H9 (cell line): ENCODE measurements around the gene CDH19. TPM values are rescaled to one million over a fixed set of nuclear protein-coding genes. Genes with fewer than 3 reads are reported as not detected.

Experiments used
- DNase-seq: peaks from one replicate; pipeline ENCODE4 v3.0.0-alpha.2; 2017
- H2AFZ ChIP-seq: one replicate; pipeline ENCODE4 v1.6.1; 2013; ENCODE audit warnings: mild to moderate bottlenecking, low read length, control low read depth, moderate library complexity
- H2AK5ac ChIP-seq: 2 replicates; pipeline ENCODE4 v1.6.1; 2013; ENCODE audit warnings: low read length, control low read depth, mixed read lengths; ENCODE audit not compliant: insufficient read length
- H2BK120ac ChIP-seq: one replicate; pipeline ENCODE4 v1.6.1; 2013; ENCODE audit warnings: low read depth, mild to moderate bottlenecking, low read length, control low read depth, inconsistent platforms; ENCODE audit not compliant: poor library complexity, severe bottlenecking
- H2BK12ac ChIP-seq: 2 replicates; pipeline ENCODE4 v1.6.1; 2013; ENCODE audit warnings: low read length, control low read depth, mixed read lengths, low read depth; ENCODE audit not compliant: insufficient read length
- H2BK15ac ChIP-seq: 2 replicates; pipeline ENCODE4 v1.6.1; 2013; ENCODE audit warnings: low read depth, low read length, control low read depth
- H2BK20ac ChIP-seq: one replicate; pipeline ENCODE4 v1.6.1; 2013; ENCODE audit warnings: low read depth, mild to moderate bottlenecking, low read length, control low read depth, inconsistent platforms; ENCODE audit not compliant: poor library complexity, severe bottlenecking
- H2BK5ac ChIP-seq: 2 replicates; pipeline ENCODE4 v1.6.1; 2013; ENCODE audit warnings: low read length, control low read depth, mixed read lengths; ENCODE audit not compliant: insufficient read length
- H3K14ac ChIP-seq: 2 replicates; pipeline ENCODE4 v1.6.1; 2013; ENCODE audit warnings: low read length, control low read depth; ENCODE audit not compliant: insufficient read depth
- H3K18ac ChIP-seq: 2 replicates; pipeline ENCODE4 v1.6.1; 2013; ENCODE audit warnings: low read depth, mild to moderate bottlenecking, mixed read lengths, low read length, control low read depth; ENCODE audit not compliant: insufficient read length
- H3K23ac ChIP-seq: 2 replicates; pipeline ENCODE4 v1.6.1; 2013; ENCODE audit warnings: low read length, control low read depth, mixed read lengths, low read depth; ENCODE audit not compliant: insufficient read length
- H3K23me2 ChIP-seq: 2 replicates; pipeline ENCODE4 v1.6.1; 2013; ENCODE audit warnings: low read depth, mild to moderate bottlenecking, mixed read lengths, low read length, control low read depth; ENCODE audit not compliant: insufficient read length, poor library complexity, severe bottlenecking
- H3K27ac ChIP-seq: 2 replicates; pipeline ENCODE4 v1.5.1; 2013; ENCODE audit warnings: low read length, control low read depth, mixed read lengths, low read depth; ENCODE audit not compliant: insufficient read length
- H3K27me3 ChIP-seq: 2 replicates; pipeline ENCODE4 v1.6.1; 2013; ENCODE audit warnings: low read length, control low read depth, inconsistent platforms; ENCODE audit not compliant: insufficient read depth
- H3K4ac ChIP-seq: 2 replicates; pipeline ENCODE4 v1.6.1; 2013; ENCODE audit warnings: low read depth, mild to moderate bottlenecking, control low read depth, inconsistent platforms, low read length, moderate library complexity
- H3K4me1 ChIP-seq: 2 replicates; pipeline ENCODE4 v1.6.1; 2013; ENCODE audit warnings: low read length, control low read depth, inconsistent platforms; ENCODE audit not compliant: insufficient read depth
- H3K4me2 ChIP-seq: 2 replicates; pipeline ENCODE4 v1.6.1; 2013; ENCODE audit warnings: low read length, control low read depth, mixed read lengths; ENCODE audit not compliant: insufficient read length, insufficient read depth
- H3K56ac ChIP-seq: 2 replicates; pipeline ENCODE4 v1.6.1; 2013; ENCODE audit warnings: low read depth, mild to moderate bottlenecking, mixed read lengths, low read length, control low read depth; ENCODE audit not compliant: insufficient read length
- H3K79me1 ChIP-seq: 2 replicates; pipeline ENCODE4 v1.6.1; 2013; ENCODE audit warnings: low read depth, mild to moderate bottlenecking, moderate library complexity, low read length, control low read depth, inconsistent platforms; ENCODE audit not compliant: insufficient read depth, poor library complexity, severe bottlenecking
- H3K79me2 ChIP-seq: 2 replicates; pipeline ENCODE4 v1.6.1; 2013; ENCODE audit warnings: low read length, control low read depth, inconsistent platforms; ENCODE audit not compliant: insufficient read depth
- H3K9ac ChIP-seq: 2 replicates; pipeline ENCODE4 v1.6.1; 2013; ENCODE audit warnings: low read length, control low read depth, mixed read lengths; ENCODE audit not compliant: insufficient read length; ENCODE audit errors: extremely low read depth
- H3K9me3 ChIP-seq: one replicate; pipeline ENCODE4 v1.6.1; 2013; ENCODE audit warnings: low read depth, low read length, inconsistent platforms; ENCODE audit not compliant: control insufficient read depth
- H3T11ph ChIP-seq: one replicate; pipeline ENCODE4 v1.6.1; 2013; ENCODE audit warnings: mild to moderate bottlenecking, low read length, control low read depth, inconsistent platforms
- H4K20me1 ChIP-seq: one replicate; pipeline ENCODE4 v1.6.1; 2013; ENCODE audit not compliant: control insufficient read depth, insufficient read length, insufficient read depth
- H4K5ac ChIP-seq: 2 replicates; pipeline ENCODE4 v1.6.1; 2013; ENCODE audit warnings: low read depth, mild to moderate bottlenecking, mixed read lengths, low read length, control low read depth; ENCODE audit not compliant: insufficient read length
- H4K8ac ChIP-seq: replicated peaks from 2 replicates; pipeline ENCODE4 v1.6.1; 2013; ENCODE audit warnings: low read length, control low read depth, mixed read lengths, low read depth; ENCODE audit not compliant: insufficient read length
- H4K91ac ChIP-seq: 2 replicates; pipeline ENCODE4 v1.6.1; 2013; ENCODE audit warnings: low read depth, mild to moderate bottlenecking, moderate library complexity, mixed read lengths, low read length, control low read depth; ENCODE audit not compliant: insufficient read length
- H3K27ac Mint-ChIP-seq, 3 experiments: 2 replicates in 2 of 3; 3 replicates in 1 of 3; pipeline ENCODE4 v1.8.0; 2020 to 2021; ENCODE audit warnings: mixed read lengths in 3 of 3, mild to moderate bottlenecking in 1 of 3, moderate library complexity in 1 of 3
- H3K27me3 Mint-ChIP-seq: 2 replicates; pipeline ENCODE4 v1.8.0; 2021; ENCODE audit warnings: low read depth, mild to moderate bottlenecking, moderate library complexity, mixed read lengths
- H3K36me3 Mint-ChIP-seq, 3 experiments: 2 replicates in 2 of 3; 3 replicates in 1 of 3; pipeline ENCODE4 v1.8.0; 2020 to 2021; ENCODE audit warnings: low read depth in 3 of 3, mixed read lengths in 3 of 3; ENCODE audit not compliant: insufficient read depth in 1 of 3
- H3K4me1 Mint-ChIP-seq, 2 experiments: 2 replicates each; pipeline ENCODE4 v1.8.0; 2020; ENCODE audit warnings: mixed read lengths in 2 of 2
- H3K4me3 Mint-ChIP-seq, 2 experiments: 2 replicates in 1 of 2; 3 replicates in 1 of 2; pipeline ENCODE4 v1.8.0; 2020 to 2021; ENCODE audit warnings: mild to moderate bottlenecking in 2 of 2, mixed read lengths in 2 of 2, moderate library complexity in 1 of 2
- H3K9me3 Mint-ChIP-seq, 2 experiments: 2 replicates in 1 of 2; 3 replicates in 1 of 2; pipeline ENCODE4 v1.8.0; 2020; ENCODE audit warnings: mild to moderate bottlenecking in 2 of 2, mixed read lengths in 2 of 2, moderate library complexity in 1 of 2
- CTCF ChIP-seq: fragments of 200-600 bp; sonication (generic); conservative IDR thresholded peaks from 3 replicates; pipeline ENCODE4 v1.8.0; 2021; ENCODE audit warnings: antibody characterized with exemption, mild to moderate bottlenecking
- WGBS: extraction: QIAGEN DNeasy Blood & Tissue Kit; methylation state at CpG from one replicate; pipeline ENCODE4 v1.1.7; 2013; ENCODE audit warnings: missing lambda C conversion rate, low lambda C conversion rate, mixed read lengths; ENCODE audit not compliant: insufficient read length; ENCODE audit errors: extremely low coverage; 5-methylcytosine and 5-hydroxymethylcytosine counted together
- total RNA-seq: library from RNA; stranded (reverse); gene quantifications from 2 replicates; pipeline ENCODE4 v1.2.1, GENCODE V29; 2021

The CDH19 gene
- total RNA-seq, 1 experiment from 2014 or later = not detected

GRCh38 chr18:66510357-66511045, 93.4 kb downstream of the CDH19 start:
- H4K20me1 ChIP-seq = no peaks in the 10 kb centered on the region
- H4K5ac ChIP-seq = no peak overlapping the region
- H3K23ac ChIP-seq = no peak overlapping the region
- Mint-ChIP-seq H3K4me1 (peaks cover 5 to 14% of the 10 kb centered on the region in 2 experiments), H3K4me3 (no peak overlapping the region), H3K27me3 (no peaks in the 10 kb centered on the region), H3K36me3 (no peaks in the 10 kb centered on the region), H3K27ac (no peak overlapping the region), H3K9me3 (no peaks in the 10 kb centered on the region)
- H3K79me2 ChIP-seq = no peaks in the 10 kb centered on the region
- H3K14ac ChIP-seq = no peak overlapping the region
- H2AK5ac ChIP-seq = no peak overlapping the region
- no peak for TF ChIP-seq CTCF
- H2AFZ ChIP-seq = no peak overlapping the region
- no peak overlapping the region for H3K56ac ChIP-seq
- no peaks in the 10 kb centered on the region for H3K79me1 ChIP-seq
- no peak overlapping the region for H3T11ph ChIP-seq
- no peaks in the 10 kb centered on the region for H3K27me3 ChIP-seq
- no peak overlapping the region for H3K18ac ChIP-seq
- no peak overlapping the region for H3K4me2 ChIP-seq
- no peak overlapping the region for H2BK20ac ChIP-seq
- H2BK12ac ChIP-seq = no peak overlapping the region
- H2BK5ac ChIP-seq = no peak overlapping the region
- no peak overlapping the region for H4K8ac ChIP-seq
- H3K23me2 ChIP-seq = no peaks in the 10 kb centered on the region
- no peaks in the 10 kb centered on the region; the same call in 1 of the 2 replicates for H3K4me1 ChIP-seq
- H3K9ac ChIP-seq = no peak overlapping the region
- no CpG with 5 or more reads among the region's 5 CpGs for WGBS
- no peak overlapping the region for H3K4ac ChIP-seq
- H3K9me3 ChIP-seq = no peaks in the 10 kb centered on the region
- no peak overlapping the region for H4K91ac ChIP-seq
- DNase-seq = no peak
- no peak overlapping the region for H2BK15ac ChIP-seq
- no peak overlapping the region for H3K27ac ChIP-seq
- H2BK120ac ChIP-seq = no peak overlapping the region
